LNCaP clone FGC (cell line): ENCODE data around the gene MTCH1.
"Not testable (repeated sequence)": the region's sequence is repeated elsewhere in the genome, so short reads cannot be mapped to it uniquely, and the experiment has no call there.

Experiments
- DNase-seq: peaks from one replicate; pipeline ENCODE4 v3.0.0-alpha.2; 2011; ENCODE audit warnings: low read depth
- H3K4me3 ChIP-seq: 2 replicates; pipeline ENCODE4 v1.5.1; 2011; ENCODE audit warnings: mild to moderate bottlenecking, low read depth, low read length, control low read depth
- TF ChIP-seq, protein P1 (sequence below): IDR thresholded peaks from 2 replicates; pipeline ENCODE4 v1.5.1; 2012; ENCODE audit warnings: mild to moderate bottlenecking; ENCODE audit not compliant: control insufficient read depth, insufficient read depth; ENCODE audit errors: extremely low read depth

The MTCH1 gene

GRCh38 chr6:36955136-36955535, 30.9 kb downstream of the MTCH1 start:
- TF ChIP-seq, protein P1, sequence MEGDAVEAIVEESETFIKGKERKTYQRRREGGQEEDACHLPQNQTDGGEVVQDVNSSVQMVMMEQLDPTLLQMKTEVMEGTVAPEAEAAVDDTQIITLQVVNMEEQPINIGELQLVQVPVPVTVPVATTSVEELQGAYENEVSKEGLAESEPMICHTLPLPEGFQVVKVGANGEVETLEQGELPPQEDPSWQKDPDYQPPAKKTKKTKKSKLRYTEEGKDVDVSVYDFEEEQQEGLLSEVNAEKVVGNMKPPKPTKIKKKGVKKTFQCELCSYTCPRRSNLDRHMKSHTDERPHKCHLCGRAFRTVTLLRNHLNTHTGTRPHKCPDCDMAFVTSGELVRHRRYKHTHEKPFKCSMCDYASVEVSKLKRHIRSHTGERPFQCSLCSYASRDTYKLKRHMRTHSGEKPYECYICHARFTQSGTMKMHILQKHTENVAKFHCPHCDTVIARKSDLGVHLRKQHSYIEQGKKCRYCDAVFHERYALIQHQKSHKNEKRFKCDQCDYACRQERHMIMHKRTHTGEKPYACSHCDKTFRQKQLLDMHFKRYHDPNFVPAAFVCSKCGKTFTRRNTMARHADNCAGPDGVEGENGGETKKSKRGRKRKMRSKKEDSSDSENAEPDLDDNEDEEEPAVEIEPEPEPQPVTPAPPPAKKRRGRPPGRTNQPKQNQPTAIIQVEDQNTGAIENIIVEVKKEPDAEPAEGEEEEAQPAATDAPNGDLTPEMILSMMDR: no peak
- no peak for DNase-seq
- H3K4me3 ChIP-seq: no peak overlapping the region

GRCh38 chr6:36954262-36954931, 31.6 kb downstream of the MTCH1 start, which contains the start of gene PI16:
Gene PI16 (plus strand): TSS chr6:36954738. CDS start chr6:36954761, 23 bp downstream.
- TF ChIP-seq, protein P1: no peak
- no peak within 1 kb of the TSS for H3K4me3 ChIP-seq
- no peak for DNase-seq

- no peak overlapping the region for H3K4me3 ChIP-seq
- TF ChIP-seq, protein P1: no peak
- DNase-seq: no peak
Measured at GRCh38 chr6:36953931-36954261, 32.1 kb downstream of the MTCH1 start.

DNA sequence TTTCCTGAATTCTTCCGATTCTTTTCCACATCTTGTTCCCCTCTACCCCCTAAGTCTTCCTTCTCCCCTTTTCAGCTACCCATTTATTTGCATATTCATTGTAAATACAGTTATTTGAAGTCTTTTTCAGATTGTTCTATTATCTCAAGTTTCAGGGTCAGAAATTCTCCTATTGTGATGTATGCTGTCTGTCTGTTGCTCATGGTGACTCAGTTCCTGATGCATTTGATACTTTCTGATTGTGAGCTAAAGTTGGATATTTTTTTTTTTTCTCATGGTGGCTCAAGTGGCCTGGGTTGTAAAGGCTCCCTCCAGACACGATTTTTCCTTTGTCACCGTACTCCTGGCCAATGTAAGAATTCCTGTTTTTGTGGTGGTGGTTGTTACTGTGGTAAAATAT, 36.4 kb downstream of the MTCH1 start:
- H3K4me3 ChIP-seq: no peak overlapping the region
- no peak for DNase-seq
- TF ChIP-seq, protein P1: no peak

DNA sequence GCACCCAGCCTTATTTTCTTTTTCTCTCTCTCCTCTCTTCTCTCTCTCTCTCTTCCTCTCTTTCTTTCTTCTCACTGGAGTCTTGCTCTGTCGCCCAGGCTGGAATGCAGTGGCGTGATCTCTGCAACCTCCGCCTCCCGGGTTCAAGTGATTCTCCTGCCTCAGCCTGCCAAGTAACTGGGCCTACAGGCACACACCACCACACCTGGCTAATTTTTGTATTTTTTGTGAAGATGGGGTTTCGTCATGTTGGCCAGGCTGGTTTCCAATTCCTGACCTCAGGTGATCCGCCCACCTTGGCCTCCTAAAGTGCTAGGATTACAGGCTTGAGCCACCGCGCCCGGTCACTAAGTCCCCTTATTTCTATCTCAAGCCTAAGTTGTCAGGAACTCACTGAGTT, 36.9 kb downstream of the MTCH1 start:
- DNase-seq, H3K4me3 ChIP-seq: not testable (repeated sequence)

DNA sequence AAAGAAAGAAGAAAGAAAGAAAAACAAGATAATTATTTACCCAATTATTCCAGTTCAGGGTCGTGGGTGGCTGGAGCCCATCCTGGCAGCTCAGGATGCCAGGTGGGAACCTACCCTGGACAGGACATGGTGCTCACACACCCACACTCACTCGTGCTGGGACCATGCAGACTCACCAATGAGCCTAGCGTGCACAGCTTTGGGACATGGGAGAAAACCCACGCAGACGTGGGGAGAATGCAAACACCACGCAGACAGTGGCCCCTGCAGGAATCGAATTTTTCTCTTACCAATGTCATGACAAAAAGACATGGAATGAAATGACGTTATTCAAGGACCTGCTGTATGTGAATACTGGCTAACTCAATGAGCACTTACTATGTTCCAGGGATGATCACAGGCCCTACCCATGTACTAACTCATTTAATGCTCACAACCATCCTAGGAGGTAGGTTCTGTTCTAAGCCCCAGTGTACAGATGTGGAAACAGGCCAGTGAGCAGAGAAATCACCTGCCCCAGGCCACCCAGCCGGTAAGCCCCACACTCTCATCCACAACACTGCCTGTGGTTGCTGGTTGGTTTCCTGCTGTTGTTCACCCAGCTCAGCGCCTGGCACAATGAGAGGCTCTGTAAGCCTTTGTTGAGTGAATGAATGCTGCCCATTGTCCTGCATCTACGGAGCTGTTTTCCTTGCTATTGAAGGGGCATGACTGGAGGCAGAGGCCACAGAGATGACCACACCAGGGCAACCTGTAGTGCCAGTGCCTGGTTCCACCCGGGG, 38.2 kb downstream of the MTCH1 start:
- no peak overlapping the region for H3K4me3 ChIP-seq
- TF ChIP-seq, protein P1: no peak
- no peak for DNase-seq

DNA sequence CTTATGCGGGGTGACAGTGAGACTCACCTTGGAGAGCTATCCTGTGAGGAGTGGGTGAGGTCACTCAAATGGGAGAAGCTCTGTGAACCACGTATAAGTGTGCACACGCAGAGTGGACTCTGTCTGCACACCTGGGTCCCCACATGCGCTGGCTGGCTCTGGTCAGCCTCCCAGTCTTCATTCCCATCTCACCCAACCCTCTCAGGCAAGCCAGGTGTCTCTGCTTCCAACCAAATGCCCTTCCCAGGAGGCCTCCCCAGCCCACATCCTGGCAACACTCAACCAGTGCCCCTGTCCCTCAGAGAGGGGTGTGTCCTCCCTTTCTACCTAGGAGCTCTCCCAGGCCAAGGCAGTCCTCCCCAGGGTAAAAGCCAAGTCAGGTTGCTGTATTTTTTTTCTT, 39.5 kb downstream of the MTCH1 start:
- TF ChIP-seq, protein P1: no peak
- no peak overlapping the region for H3K4me3 ChIP-seq
- no peak for DNase-seq
